ENCODE data around the gene ABCC3.

Gene ABCC3

DNA sequence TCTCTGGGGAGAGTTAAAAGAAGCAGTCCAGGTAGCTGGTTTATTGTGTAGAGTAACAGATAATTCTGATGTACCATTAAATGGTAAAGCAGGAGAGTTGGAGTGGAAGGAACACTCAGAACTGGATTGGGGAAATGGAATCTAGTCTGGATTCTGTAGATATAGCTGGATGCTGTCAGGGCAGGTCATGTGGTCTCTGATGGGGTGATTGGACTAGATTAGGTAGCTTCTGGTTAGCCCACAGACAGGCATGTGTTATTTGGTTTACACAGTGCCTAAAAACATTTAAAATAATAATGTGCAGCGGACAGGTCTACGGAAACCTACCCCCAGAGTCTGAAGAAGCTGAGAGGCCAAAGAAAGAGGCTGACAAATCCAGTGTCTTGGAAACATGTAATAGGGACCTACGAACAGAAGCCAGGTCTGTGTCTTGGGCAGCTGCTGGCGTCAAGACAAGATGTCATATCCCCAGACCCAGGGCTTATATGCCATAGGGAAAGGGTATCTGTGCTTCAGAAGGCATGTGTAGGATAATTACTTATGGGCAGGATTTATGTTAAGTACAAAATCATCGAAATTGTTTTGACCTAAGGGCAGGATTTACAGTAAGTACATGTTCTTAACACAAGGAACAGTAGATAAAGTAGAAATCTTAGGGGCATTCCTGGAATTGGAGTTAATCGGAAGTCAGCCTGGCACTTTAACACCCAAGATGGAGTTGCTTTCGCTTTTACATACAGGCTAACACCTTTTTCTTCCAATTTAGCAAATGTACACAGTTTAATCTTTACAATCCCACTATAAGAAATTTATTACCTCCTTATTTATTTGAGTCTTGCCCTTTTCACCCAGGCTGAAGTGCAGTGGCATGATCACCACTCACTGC, 97.1 kb downstream of the ABCC3 start:
- no peak overlapping the region for H3K4me3 ChIP-seq (ENCODE audit: low read length)
- H3K27me3 ChIP-seq (ENCODE audit: insufficient read depth, low read length) = no peaks in the 10 kb centered on the region
- no peak overlapping the region for H3K9ac ChIP-seq (ENCODE audit: low read depth, low read length)
- peaks cover 6% of the 10 kb centered on the region for H3K36me3 ChIP-seq (ENCODE audit: insufficient read depth, low read depth, low read length)
- no peak overlapping the region for H3K27ac ChIP-seq (ENCODE audit: low read length)
- no peaks in the 10 kb centered on the region for H3K9me3 ChIP-seq (ENCODE audit: insufficient read depth, low read depth, low read length)
- 0 out of 2 replicates have a peak, but pooled peaks cover 3% of the 10 kb centered on the region for H3K4me1 ChIP-seq (ENCODE audit: insufficient read depth, low read length)

DNA sequence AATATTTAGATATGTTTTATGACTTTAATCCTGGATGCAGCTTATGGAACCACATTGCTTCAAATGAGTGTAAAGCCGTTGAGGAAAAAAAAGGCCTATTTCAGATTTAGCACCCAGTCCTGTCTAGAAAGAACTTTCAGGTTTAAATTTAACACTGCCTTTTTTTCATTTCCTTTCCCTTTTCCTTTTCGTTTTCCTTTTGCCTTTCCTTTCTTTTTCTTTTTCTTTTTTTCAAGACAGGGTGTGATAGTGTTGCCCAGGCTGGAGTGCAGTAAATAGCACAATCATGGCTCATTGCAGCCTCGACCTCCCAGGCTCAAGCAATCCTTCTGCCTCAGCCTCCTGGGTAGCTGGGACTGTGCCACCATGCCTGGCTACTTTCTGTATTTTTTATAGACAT, 100.6 kb downstream of the ABCC3 start:
- Histone ChIP-seq H3K36me3 (ENCODE audit: insufficient read depth, low read depth, low read length) (peaks cover 35% of the 10 kb centered on the region), H3K4me3 (ENCODE audit: low read length) (no peak overlapping the region), H3K27ac (ENCODE audit: low read length) (no peak overlapping the region), H3K27me3 (ENCODE audit: insufficient read depth, low read length) (no peaks in the 10 kb centered on the region), H3K9me3 (ENCODE audit: insufficient read depth, low read depth, low read length) (no peaks in the 10 kb centered on the region), H3K4me1 (ENCODE audit: insufficient read depth, low read length) (no peaks in the 10 kb centered on the region), H3K9ac (ENCODE audit: low read depth, low read length) (no peak overlapping the region)

DNA sequence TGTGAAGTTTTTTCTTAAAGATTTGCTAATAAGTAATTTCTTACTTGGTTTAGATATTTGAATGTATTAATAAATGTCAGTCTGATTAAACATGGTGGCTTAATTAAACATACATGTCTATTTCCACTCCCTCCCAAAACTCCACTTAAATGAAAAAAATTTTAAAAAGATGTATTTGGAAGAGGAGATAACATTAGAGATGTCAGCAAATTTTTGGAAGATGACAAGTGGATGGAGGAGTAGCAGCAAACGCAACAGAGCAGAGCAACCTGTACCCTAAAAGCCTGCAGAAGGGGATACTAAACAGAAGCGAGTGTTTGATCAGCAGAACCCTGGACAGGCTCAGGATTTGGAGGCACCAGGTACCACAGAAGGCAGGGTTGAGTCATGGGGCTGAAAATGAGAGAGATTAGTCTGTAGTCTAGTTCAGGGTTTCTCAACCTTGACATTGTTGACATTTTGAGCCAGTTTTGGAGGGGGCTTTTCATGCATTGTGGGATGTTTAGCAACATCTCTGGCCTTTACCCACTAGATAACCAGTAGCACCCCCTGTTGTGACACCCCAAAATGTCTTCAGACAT, 102.5 kb downstream of the ABCC3 start:
- H3K4me3 ChIP-seq (ENCODE audit: low read length) = no peak overlapping the region
- no peak overlapping the region for H3K27ac ChIP-seq (ENCODE audit: low read length)
- H3K9ac ChIP-seq (ENCODE audit: low read depth, low read length) = no peak overlapping the region
- H3K27me3 ChIP-seq (ENCODE audit: insufficient read depth, low read length) = no peaks in the 10 kb centered on the region
- no peaks in the 10 kb centered on the region for H3K4me1 ChIP-seq (ENCODE audit: insufficient read depth, low read length)
- H3K36me3 ChIP-seq (ENCODE audit: insufficient read depth, low read depth, low read length) = peaks cover 54% of the 10 kb centered on the region
- no peaks in the 10 kb centered on the region for H3K9me3 ChIP-seq (ENCODE audit: insufficient read depth, low read depth, low read length)

DNA sequence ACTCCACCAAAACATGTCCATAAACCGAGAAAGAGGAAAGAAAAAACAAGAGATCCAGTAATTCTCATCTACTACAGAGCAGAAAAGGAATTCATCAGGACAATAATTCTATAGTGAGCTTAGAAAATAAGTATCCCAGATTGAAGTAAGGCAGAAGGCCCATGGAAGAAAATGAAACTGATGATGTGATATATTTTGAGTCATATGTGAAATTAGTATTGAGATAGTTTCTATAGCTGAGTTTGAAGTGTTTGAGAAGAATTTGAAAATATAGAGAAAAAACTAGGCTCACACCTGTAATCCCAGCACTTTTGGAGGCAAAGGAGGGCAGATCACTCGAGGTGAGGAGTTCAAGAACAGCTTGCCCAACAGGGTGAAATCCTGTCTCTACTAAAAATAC, 104.4 kb downstream of the ABCC3 start:
- H3K4me1 ChIP-seq (ENCODE audit: insufficient read depth, low read length) = no peaks in the 10 kb centered on the region
- peaks cover 73% of the 10 kb centered on the region for H3K36me3 ChIP-seq (ENCODE audit: insufficient read depth, low read depth, low read length)
- no peaks in the 10 kb centered on the region for H3K27me3 ChIP-seq (ENCODE audit: insufficient read depth, low read length)
- no peaks in the 10 kb centered on the region for H3K9me3 ChIP-seq (ENCODE audit: insufficient read depth, low read depth, low read length)
- H3K9ac ChIP-seq (ENCODE audit: low read depth, low read length) = no peak overlapping the region
- H3K4me3 ChIP-seq (ENCODE audit: low read length) = no peak overlapping the region
- no peak overlapping the region for H3K27ac ChIP-seq (ENCODE audit: low read length)
